A673 (cell line): ENCODE results near the gene HYPK. TPM values are rescaled to one million over a fixed set of nuclear protein-coding genes. Genes with fewer than 3 reads are reported as not detected.

ENCODE experiments used
- BruUV-seq: library from RNA; stranded (reverse); fragments of 400-500 nt; replicated peaks from 2 replicates; lab custom pipeline; 2021; lab: Mats Ljungman, UMichigan
- CTCF ChIA-PET: fragments of 300-600 bp; sonication (Branson Sonifier 250); formaldehyde crosslinking; loops from one replicate; lab custom pipeline; 2022; ENCODE audit warnings: antibody characterized with exemption; lab: Charles Lee
- POLR2A ChIA-PET: fragments of 300-600 bp; sonication (Branson Sonifier 250); formaldehyde crosslinking; loops from one replicate; lab custom pipeline; 2022; ENCODE audit warnings: antibody characterized with exemption; ENCODE audit not compliant: low non-redundant PET; lab: Charles Lee
- DNase-seq: peaks from one replicate; pipeline ENCODE4 v3.0.0-alpha.2; 2015; ENCODE audit warnings: low spot score
- H3K27ac ChIP-seq: fragments of 200-600 bp; sonication (generic); 2 replicates; pipeline ENCODE4 v1.5.1; 2016; ENCODE audit warnings: mixed run types, low read depth, mild to moderate bottlenecking, mixed read lengths, antibody characterized with exemption, low read length; ENCODE audit not compliant: poor library complexity, severe bottlenecking
- H3K27me3 ChIP-seq: fragments of 200-600 bp; sonication (generic); replicated peaks from 2 replicates; pipeline ENCODE4 v1.6.1; 2017; ENCODE audit warnings: mixed run types, low read depth, mild to moderate bottlenecking, mixed read lengths, antibody characterized with exemption, low read length; ENCODE audit not compliant: insufficient read depth, poor library complexity
- H3K36me3 ChIP-seq: fragments of 200-600 bp; sonication (generic); 2 replicates; pipeline ENCODE4 v1.6.1; 2016; ENCODE audit warnings: mixed run types, mild to moderate bottlenecking, mixed read lengths, antibody characterized with exemption, low read length; ENCODE audit not compliant: insufficient read depth, poor library complexity, severe bottlenecking
- H3K4me1 ChIP-seq: fragments of 200-600 bp; sonication (generic); 2 replicates; pipeline ENCODE4 v1.6.1; 2017; ENCODE audit warnings: mixed run types, mild to moderate bottlenecking, mixed read lengths, antibody characterized with exemption, low read length; ENCODE audit not compliant: insufficient read depth, poor library complexity, severe bottlenecking
- H3K4me3 ChIP-seq: fragments of 200-600 bp; sonication (generic); 2 replicates; pipeline ENCODE4 v1.5.1; 2016; ENCODE audit warnings: low read depth, mixed run types, mild to moderate bottlenecking, mixed read lengths, low read length; ENCODE audit not compliant: poor library complexity, severe bottlenecking
- H3K9me3 ChIP-seq: fragments of 200-600 bp; sonication (generic); 2 replicates; pipeline ENCODE4 v1.6.1; 2016; ENCODE audit warnings: mixed run types, low read depth, mild to moderate bottlenecking, mixed read lengths, antibody characterized with exemption, low read length; ENCODE audit not compliant: poor library complexity, severe bottlenecking
- EZH2 ChIP-seq: fragments of 200-600 bp; sonication (generic); IDR thresholded peaks from 2 replicates; pipeline ENCODE4 v1.6.1; 2017; ENCODE audit warnings: borderline replicate concordance, low read depth, mild to moderate bottlenecking, mixed read lengths, antibody characterized with exemption, low read length; ENCODE audit not compliant: poor library complexity, severe bottlenecking
- intact Hi-C: fragments of 100-400 bp; cut with micrococcal nuclease; formaldehyde crosslinking; loops from one replicate; pipeline ENCODE4 v1.10.0; 2022; ENCODE audit not compliant: unreplicated experiment
- microRNA-seq: library from miRNA; unstranded; fragments of <30 nt; microRNA quantifications from one replicate; pipeline ENCODE4 v1.2.0, GENCODE V29; 2021
- total RNA-seq: library from RNA; stranded (reverse); gene quantifications from 2 replicates; pipeline ENCODE4 v1.2.3, GENCODE V29; 2021
- TF ChIP-seq, protein P1 (sequence below): fragments of 300-800, 200-600 bp; sonication (generic); conservative IDR thresholded peaks from 2 replicates; pipeline ENCODE4 v1.5.1; 2017; ENCODE audit warnings: low read depth, mild to moderate bottlenecking, antibody characterized with exemption, low read length, moderate library complexity, mixed read lengths

HYPK gene
- total RNA-seq, 1 experiment from 2014 or later = 34.9 TPM

DNA sequence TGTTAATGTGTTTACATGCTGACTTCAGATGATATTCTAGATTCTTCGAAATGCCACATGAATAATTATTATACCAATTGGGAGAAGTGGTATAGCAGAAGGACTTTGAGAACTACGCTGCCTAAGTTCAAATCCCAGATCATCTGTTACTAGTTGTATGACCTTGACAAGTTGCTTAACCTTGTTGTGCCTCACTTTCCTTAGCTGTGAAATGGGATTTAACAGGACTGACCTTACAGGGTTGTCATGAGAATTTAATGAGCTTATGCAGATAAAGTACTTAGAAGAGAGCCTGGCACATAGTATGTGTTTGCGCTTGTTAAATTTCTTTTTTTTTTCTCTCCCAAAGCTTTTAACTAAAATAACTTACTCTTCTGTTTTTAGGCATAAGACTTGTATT, 50.9 kb downstream of the HYPK start:
- CTCF ChIA-PET = interaction anchor here (0.6 kb wide), 1 partner anchor 886 kb away, joined by 4 read pairs; no protein-coding TSS in a partner anchor
- TF ChIP-seq, protein P1, sequence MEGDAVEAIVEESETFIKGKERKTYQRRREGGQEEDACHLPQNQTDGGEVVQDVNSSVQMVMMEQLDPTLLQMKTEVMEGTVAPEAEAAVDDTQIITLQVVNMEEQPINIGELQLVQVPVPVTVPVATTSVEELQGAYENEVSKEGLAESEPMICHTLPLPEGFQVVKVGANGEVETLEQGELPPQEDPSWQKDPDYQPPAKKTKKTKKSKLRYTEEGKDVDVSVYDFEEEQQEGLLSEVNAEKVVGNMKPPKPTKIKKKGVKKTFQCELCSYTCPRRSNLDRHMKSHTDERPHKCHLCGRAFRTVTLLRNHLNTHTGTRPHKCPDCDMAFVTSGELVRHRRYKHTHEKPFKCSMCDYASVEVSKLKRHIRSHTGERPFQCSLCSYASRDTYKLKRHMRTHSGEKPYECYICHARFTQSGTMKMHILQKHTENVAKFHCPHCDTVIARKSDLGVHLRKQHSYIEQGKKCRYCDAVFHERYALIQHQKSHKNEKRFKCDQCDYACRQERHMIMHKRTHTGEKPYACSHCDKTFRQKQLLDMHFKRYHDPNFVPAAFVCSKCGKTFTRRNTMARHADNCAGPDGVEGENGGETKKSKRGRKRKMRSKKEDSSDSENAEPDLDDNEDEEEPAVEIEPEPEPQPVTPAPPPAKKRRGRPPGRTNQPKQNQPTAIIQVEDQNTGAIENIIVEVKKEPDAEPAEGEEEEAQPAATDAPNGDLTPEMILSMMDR = no peak
- no peak for TF ChIP-seq EZH2
- BruUV-seq = no TSS peak
- Histone ChIP-seq H3K27ac (no peak overlapping the region), H3K27me3 (no peaks in the 10 kb centered on the region), H3K4me3 (no peak overlapping the region), H3K36me3 (peaks cover 77% of the 10 kb centered on the region), H3K4me1 (no peaks in the 10 kb centered on the region), H3K9me3 (no peaks in the 10 kb centered on the region)
- DNase-seq = no peak
- intact Hi-C loops = no loop called here
- POLR2A ChIA-PET = interaction anchor here (0.6 kb wide), 1 partner anchor 128 kb away, joined by 3 read pairs; no protein-coding TSS in a partner anchor

DNA sequence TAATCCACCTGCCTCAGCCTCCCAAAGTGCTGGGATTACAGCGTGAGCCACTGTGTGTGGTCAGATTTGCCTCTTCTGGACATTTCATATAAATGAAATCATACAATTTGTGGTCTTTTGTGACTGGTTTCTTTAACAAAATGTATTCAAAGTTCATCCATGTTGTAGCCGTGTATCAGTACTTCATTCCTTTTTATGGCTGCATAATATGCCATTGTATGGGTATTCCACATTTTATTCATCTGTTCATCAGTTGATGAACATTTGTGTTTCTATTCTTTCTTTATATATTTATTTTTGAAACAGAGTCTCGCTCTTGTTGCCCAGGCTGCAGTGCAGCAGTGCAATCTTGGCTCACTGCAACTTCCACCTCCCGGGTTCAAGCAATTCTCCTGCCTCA, 52.2 kb downstream of the HYPK start:
- intact Hi-C loops = no loop called here
- H3K4me1 ChIP-seq = no peaks in the 10 kb centered on the region
- peaks cover 80% of the 10 kb centered on the region for H3K36me3 ChIP-seq
- no peak overlapping the region for H3K27ac ChIP-seq
- no peak overlapping the region for H3K4me3 ChIP-seq
- BruUV-seq = no TSS peak
- CTCF ChIA-PET = no interaction called here
- TF ChIP-seq, protein P1 = no peak
- no peak for TF ChIP-seq EZH2
- H3K27me3 ChIP-seq = no peaks in the 10 kb centered on the region
- POLR2A ChIA-PET = no interaction called here
- DNase-seq = no peak
- no peaks in the 10 kb centered on the region for H3K9me3 ChIP-seq

Small RNA genes lying within 50 kb of the gene (microRNA-seq; reads per million reads assigned to microRNA genes)
- gene MIR1282 = not detected

Other genes with a start within 250 kb of the HYPK start
- gene PPIP5K1, start 210.4 kb upstream of the HYPK start, total RNA-seq = 33.5 and 40.4 TPM in 2 replicates
- gene CKMT1B, start 206.6 kb upstream of the HYPK start, total RNA-seq = 1.1 and 1.6 TPM in 2 replicates
- gene STRC, start 181.8 kb upstream of the HYPK start, total RNA-seq = 0.17 and 0.28 TPM in 2 replicates
- 2.2 and 2.9 TPM in 2 replicates for gene CATSPER2, start 151.8 kb upstream of the HYPK start, total RNA-seq
- gene CKMT1A, start 106.7 kb upstream of the HYPK start, total RNA-seq = 0.41 TPM in 1 of 2 replicates, not detected in the other
- gene PDIA3, start 54.2 kb upstream of the HYPK start, total RNA-seq = 421 and 430 TPM in 2 replicates
- gene ELL3, start 23.6 kb upstream of the HYPK start, total RNA-seq = 1.7 and 3.0 TPM in 2 replicates
- gene SERF2, start 8.3 kb upstream of the HYPK start, total RNA-seq = 632 and 654 TPM in 2 replicates
- 0.33 TPM in 1 of 2 replicates, not detected in the other for gene SERINC4, start 379 bp upstream of the HYPK start, total RNA-seq
- gene MFAP1, start 24.1 kb downstream of the HYPK start, total RNA-seq = 43.2 and 45.4 TPM in 2 replicates
- 61.3 and 65.2 TPM in 2 replicates for gene WDR76, start 26.4 kb downstream of the HYPK start, total RNA-seq